HS-27A (cell line): ENCODE data around the gene CELF2.
"Not testable (repeated sequence)": the region's sequence is repeated elsewhere in the genome, so short reads cannot be mapped to it uniquely, and the experiment has no call there.

Experiments
- DNase-seq: peaks from one replicate; pipeline ENCODE4 v3.0.0-alpha.2; 2012; ENCODE audit warnings: low read depth, missing footprints

CELF2 gene

DNA sequence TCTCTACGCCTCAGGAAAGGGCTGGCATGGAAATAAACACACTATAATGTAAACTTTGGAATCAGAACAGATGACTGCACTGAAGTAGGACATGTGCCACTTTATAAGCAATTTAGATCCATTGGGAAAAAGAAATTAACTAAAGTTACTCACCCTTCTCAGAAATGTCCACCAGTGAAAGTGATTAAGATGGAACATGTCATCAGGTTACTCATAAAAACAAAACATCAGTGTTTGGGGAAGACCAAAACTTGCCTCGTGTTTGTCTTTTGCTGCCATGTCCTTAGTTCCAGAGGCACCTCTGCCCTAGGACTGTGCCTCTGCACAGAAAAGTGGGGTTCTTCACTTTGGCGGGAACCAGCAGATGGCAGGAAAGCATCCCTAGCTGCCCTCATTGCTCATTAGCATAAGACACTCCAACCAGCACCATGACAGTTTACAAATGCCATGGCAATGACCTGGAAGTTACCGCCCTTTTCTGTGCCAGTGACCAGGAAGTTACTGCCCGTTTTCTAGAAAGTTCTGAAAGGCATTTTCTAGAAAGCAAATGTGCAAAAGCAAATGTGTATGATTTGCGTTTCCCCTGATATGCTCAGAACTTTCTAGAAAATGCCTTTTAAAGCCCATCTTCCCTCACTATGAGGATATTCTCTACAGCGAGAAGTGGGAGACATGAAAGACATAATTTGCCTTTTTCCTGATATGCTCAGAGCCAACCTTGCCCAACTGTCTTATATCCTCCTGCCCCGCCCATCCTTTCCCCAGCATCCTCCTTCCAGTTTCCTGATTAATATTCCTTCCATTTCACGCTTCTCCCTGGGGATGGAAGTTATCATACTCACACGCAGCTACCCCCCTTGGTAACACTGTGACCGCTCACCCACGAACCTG lies 335.6 kb downstream of the CELF2 start:
- DNase-seq, result no peak

DNA sequence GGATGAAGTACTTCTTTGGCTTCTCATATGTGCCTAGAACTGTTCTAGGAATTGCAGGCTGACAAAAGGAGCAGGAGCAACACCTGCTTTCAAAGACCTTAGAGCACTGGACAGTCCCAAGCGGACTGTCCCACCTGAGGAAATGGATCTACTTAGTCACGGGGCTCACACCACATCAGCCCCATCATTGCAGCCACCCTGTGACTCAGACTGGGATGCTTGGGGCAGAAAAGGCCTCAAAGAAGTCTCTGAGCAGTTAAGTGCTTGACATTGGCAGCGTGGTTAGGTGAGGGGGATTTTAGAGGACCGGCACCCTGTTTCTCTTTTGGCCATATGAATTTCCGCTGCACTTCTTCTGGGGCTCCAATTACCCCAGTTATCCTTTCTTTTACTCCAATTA lies 337.2 kb downstream of the CELF2 start:
- no peak for DNase-seq

DNA sequence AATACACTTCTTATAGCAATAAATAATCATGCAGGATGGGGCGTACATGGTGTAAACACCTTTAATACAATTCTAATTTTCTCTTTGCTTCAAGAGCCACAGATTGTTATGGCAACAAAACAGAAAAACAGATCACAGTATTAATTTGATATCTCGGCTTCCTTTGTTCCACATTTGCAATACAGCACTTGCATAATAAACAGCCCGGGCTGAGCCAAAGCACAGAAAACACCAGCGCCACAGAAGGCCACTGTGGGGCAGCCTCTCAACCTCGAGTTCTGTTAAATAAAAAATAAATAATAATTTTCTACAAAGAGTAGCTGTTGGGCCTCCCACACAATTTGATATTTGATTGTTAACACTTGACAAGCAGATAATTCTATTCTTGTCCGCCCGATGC lies 337.9 kb downstream of the CELF2 start:
- DNase-seq, result no peak

DNA sequence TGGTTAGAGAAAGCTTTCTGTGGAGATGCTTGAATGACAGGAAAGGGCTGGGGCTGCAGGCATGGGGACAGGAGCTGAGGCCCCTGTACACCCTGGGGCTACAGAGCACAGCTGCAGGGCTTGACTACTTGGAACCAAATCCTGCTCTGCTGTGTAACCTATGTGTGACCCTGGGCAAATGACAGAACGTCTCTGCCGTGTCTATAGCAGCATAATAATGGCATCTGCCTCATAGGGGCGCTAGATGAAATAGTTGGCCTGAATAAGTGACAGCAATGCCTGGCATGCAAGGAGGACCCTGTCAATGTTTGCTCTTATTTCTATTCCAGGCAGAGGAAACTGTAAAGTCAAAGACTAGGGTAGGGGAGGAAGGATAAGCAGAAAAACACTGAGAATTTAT lies 339.8 kb downstream of the CELF2 start:
- DNase-seq, result no peak

DNA sequence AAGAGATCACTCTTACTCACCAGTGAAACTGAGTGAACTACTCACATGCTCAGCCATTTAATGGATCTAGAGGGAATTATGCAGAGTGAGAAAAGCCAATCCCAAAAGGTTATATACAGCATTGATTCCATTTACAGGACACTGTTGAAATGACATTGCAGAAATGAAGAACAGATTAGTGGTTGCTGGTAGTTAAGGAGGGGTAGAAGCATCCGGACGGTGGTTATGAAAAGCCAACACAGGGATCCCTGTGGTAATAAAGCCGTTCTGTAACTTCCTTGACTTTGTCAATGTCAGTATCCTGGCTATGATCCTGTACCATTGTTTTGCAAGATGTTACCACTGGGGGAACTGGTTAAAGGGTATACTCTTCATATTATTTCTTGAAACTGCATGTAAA lies 340.3 kb downstream of the CELF2 start:
- DNase-seq, result no peak

DNA sequence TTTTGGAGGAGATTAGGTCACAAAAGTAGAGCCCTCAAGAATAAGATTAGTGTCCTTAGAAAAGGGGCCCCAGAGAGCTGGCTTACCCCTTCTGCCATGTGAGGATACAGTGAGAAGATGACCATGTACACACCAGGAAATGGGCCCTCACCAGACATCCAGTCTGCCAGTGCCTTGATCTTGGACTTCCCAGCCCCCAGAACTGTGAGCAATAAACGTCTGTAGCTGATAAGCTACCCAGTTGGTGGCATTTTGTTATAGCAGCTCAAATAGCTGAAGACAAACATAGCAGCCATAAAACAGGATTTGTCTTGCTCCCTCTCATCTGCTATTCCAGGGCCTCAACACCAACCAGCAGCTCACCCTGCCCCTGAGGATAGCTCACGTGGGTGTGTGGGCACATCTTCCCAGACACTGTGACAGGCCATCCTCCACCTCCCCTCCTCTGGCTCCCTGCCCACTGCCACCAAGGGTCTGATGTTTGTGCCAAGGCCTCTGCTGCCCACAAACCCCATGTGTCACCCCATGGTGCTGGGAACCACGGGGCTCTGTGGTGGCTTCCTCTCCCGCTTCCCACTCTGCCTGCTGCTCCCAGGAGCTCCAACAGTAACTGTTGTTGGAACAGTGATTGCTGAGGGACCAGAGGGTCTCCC lies 341.4 kb downstream of the CELF2 start:
- DNase-seq, result no peak

DNA sequence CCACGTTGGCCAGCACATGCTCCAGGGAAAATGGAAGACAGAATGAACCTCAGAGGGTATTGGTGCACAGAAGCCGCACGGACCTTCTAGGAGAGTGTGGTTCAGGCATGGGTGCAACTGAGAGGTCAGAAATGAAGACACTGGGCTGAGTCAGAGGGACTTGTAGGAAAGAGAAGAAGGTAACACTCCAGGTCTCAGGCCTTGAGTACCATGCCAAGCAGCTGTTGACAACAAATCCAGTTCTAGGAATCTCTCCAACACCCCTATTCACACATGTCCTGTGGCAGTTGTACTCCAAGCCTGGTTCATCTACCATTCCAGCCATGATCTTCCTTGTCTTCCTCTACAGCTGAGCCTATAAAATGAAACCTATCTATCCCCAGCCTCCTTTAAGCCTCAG lies 342.2 kb downstream of the CELF2 start:
- no peak for DNase-seq

DNA sequence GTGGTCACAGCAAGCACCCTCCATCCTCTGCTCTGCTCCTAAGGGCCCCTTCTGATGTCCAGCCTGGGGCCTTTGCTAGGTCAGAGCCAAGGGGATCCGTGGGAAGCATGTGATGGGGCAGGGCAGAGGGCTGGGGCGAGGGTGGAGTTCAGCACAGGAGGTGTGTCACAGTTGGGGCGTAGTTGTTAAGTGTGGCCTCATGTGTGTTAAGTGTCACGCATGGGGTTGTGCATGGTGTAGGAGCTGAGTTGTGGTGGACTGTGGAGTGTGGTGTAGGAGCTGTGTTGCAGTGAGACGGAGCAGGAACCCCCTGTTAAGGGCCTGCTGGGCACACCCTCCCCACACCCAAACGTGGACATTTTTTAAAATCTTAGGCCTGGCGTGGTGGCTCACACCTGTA lies 345.8 kb downstream of the CELF2 start:
- DNase-seq, result no peak

DNA sequence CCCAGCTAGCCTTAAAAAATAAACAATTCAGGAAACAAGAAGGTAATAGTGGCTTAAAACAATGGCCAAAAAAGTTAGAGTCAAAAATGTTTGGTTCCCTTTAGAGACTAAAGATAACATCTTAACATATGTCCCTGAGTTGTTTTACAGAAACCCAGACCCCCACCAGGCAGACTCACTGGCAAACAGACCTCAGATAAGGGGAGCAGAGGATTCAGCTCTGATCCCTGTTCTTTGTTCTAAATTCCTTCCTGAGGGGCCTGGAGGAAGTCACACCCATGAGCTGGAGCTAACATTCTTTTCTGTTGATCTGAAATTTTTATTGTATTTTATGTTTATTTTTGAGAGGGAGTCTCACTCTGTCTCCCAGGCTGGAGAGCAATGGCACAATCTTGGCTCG lies 346.6 kb downstream of the CELF2 start:
- no peak for DNase-seq

DNA sequence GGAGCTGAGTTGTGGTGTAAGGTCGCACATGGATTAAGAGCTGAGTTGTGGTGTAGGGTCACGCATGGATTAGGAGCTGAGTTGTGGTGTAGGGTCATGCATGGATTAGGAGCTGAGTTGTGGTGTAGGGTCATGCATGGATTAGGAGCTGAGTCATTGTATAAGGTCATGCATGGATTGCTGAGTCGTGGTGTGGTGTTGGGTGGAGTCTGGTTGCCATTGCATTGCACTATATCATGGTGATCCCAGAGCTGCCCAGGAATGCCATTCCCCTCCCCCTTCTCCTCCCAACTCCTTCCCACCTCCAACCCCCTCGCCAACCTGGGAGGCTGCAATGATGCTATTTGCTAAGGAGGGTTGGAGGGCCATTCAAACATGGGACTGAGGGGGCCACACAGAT lies 349.2 kb downstream of the CELF2 start:
- DNase-seq, result not testable (repeated sequence)

DNA sequence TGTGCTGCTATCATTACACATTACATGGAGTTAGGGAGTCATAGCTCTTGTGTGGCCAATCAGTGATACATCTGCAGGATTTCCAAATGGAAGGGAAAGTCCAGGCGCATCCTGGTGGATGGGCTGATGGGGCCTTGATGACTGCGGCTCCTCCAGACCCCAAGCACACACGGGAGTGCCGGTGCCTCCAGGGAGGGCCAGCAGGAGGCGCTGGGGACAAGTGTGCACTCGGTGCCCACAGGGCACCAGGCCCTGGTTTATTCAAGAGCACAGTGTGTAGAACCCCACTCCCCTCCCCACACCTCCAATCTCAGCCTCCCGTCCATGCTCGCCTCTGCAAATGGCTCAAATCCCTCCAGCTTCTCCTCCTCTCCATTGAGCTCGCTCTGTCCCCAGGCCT lies 349.8 kb downstream of the CELF2 start:
- no peak for DNase-seq

DNA sequence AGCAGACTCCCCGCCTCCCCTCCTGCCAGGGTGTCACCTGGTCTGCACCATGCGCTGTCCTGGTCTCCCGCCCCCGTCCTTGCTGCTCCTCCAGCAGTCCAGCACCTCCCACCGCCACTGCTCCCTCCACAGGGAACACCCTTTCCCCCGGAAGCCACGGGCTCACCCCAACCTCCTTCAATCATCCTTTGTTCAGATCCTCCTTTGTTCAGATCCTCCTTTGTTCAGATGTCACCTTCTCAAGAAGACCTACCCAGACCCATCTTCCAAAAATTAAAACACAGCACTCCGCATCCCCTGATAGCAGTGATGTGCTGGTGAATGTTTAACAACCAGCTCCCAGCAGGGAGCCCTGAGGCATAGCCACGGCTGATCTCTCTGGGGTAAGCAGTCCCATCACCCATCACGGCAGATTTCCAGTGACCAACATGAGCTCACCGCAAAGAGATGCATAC lies 356.1 kb downstream of the CELF2 start:
- no peak for DNase-seq

DNA sequence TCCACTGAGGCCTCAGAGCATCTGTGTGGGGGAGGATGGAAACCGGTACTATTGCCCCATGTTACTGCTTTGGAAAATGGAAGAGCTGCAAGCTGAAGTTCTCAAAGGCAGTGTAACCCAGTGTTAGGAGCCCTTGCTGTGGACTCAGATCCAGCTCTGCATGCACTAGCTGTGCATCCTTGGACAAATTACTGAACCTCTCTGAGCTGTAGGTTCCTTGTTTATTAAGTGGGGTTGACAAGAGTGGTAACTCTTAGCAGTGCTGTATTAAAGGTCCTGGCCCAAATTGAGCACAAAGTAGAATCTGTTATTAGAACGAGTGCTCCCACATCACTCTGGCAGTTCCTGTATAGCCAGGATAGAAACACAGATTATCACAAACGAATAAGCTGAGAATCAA lies 359.6 kb downstream of the CELF2 start:
- DNase-seq, result no peak

DNA sequence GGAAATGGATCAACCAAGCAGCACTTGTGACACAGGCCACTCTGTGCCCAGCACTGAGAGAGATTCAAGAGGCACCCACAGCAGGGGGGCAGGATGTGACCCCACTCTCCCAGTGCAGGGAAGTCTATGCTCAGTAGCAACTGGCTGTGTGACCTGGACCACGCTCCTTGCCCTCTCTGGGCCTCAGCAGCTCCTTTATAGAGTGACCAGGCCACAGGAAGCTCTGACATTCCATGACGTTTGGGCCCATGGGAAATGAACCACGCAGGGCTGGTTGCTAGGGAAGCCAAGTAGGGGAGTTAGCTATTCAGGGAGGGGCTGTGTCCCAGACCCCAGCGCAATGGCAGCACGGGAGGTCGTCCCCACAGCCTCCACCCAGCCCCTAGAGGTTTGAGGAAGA lies 361.2 kb downstream of the CELF2 start:
- DNase-seq, result no peak

DNA sequence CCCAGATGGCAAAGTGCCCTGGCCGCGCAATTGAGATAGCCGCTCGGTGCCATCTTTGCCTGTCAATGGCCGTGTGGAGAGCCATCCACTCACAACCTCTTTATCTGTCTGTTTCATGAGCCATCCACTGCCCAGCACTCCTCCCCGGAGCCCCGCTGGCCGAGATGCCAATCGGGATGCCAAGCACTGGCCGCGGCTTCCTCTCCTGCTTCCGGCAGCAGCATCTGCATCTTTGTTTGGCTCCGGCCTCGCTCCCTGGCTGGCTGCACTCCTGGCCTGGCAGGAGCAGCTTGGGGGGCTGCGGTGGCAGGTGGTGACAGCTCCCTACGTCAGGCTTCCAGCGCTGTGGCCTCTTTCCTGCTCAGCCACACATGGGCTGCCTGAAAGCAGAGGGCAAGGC lies 362.1 kb downstream of the CELF2 start:
- DNase-seq, result no peak

DNA sequence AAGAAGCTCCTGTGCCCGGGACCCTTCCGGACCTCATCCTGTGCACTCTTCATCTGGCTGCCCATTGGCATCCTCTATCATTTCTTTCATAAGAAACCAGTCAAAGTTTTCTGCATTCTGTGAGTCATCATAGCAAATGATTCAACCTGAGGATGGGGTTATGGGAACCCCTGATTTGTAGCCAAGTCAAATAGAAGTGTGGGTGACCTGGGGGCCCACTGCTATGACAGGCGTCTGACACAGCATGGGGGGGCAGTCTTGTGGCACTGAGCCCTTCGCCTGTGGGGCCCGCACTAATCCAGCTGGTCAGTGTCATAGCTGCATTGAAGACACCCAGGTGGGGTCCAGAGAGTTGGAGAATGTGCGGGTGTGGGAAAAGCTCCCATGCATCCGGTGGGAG lies 363.4 kb downstream of the CELF2 start:
- DNase-seq, result no peak

DNA sequence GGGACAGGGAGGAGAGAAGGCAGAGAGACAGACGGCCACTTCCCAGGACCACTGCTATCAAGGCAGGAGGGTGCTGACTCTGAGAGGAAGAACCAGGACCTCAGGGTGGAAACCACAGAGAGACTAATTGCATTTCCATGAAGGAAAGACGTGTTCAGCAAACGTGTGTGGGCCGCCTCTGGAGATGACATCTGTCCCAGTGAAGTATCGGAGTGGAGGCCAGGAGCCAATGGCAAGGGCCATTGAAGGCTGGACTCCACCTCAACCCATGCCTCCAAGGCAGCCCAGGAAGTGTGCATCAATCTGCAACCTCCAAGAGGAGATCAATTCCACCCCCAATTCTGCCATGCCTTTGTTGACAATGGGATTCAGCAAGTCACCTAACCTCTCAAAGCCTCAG lies 363.8 kb downstream of the CELF2 start:
- no peak for DNase-seq

DNA sequence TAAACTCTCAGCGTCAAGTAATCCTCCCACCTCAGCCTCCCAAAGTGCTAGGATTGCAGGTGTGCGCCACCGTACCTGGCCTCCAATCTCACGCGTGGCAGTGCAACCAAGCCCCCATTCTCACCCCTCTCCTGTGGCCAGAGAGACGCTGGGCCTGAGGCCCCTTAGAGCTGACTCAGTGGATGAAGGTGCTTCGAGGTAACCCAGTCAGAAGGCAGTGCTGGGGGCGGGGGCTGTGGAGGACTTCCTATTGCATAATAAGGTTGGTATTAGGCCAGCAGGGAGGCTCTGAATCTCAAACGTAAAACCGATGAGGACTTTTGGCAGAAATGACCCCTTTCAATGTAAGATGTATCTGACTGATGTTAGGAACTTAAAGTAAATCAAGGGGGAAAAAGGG lies 364.5 kb downstream of the CELF2 start:
- no peak for DNase-seq

DNA sequence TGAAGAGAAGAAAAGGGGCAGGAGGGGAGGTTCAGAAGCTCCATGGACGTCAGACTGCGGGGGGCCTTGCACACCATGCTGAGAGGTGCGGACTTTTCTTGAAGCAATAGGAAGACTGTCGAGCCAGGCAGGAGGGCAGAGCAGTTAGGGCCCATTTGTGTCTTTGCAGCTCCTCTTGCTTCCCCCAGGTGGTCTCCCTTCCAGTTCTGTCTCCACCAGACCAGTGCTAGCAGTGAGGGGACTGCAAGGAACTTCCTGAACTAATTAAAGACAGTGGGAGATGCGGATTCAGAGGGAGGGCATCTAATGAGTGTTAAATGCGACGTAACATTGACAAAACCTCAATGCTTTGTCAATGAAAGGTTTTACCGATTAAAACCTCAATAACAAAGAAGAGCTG lies 368.4 kb downstream of the CELF2 start:
- DNase-seq, result no peak
